ENCODE results near the gene SCFD1. TPM values are rescaled to one million over a fixed set of nuclear protein-coding genes. Genes with fewer than 3 reads are reported as not detected.
"Not testable (repeated sequence)": the region's sequence is repeated elsewhere in the genome, so short reads cannot be mapped to it uniquely, and the experiment has no call there.

The SCFD1 gene
- total RNA-seq, 1 donor from 2014 or later: 103 TPM

GRCh38 chr14:30681752-30682355, 59.7 kb downstream of the SCFD1 start:
- peaks cover 23% of the 10 kb centered on the region for H3K36me3 Mint-ChIP-seq
- H3K4me3 Mint-ChIP-seq: no peak overlapping the region
- no peak overlapping the region for H3K27ac Mint-ChIP-seq
- H3K27me3 Mint-ChIP-seq (ENCODE audit: low read depth): no peaks in the 10 kb centered on the region
- DNase-seq (ENCODE audit: low spot score in 2 of 2, unreplicated experiment in 2 of 2): no peak
- H3K4me1 Mint-ChIP-seq: peaks cover 2% of the 10 kb centered on the region
- H3K9me3 Mint-ChIP-seq: no peaks in the 10 kb centered on the region
- TF ChIP-seq, protein P1, sequence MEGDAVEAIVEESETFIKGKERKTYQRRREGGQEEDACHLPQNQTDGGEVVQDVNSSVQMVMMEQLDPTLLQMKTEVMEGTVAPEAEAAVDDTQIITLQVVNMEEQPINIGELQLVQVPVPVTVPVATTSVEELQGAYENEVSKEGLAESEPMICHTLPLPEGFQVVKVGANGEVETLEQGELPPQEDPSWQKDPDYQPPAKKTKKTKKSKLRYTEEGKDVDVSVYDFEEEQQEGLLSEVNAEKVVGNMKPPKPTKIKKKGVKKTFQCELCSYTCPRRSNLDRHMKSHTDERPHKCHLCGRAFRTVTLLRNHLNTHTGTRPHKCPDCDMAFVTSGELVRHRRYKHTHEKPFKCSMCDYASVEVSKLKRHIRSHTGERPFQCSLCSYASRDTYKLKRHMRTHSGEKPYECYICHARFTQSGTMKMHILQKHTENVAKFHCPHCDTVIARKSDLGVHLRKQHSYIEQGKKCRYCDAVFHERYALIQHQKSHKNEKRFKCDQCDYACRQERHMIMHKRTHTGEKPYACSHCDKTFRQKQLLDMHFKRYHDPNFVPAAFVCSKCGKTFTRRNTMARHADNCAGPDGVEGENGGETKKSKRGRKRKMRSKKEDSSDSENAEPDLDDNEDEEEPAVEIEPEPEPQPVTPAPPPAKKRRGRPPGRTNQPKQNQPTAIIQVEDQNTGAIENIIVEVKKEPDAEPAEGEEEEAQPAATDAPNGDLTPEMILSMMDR (IDR thresholded peaks at IDR 0.05; ENCODE audit: unreplicated experiment): no peak

- not testable (repeated sequence) for H3K9me3 Mint-ChIP-seq; H3K27me3 Mint-ChIP-seq (ENCODE audit: low read depth); H3K4me1 Mint-ChIP-seq; H3K36me3 Mint-ChIP-seq
- Mint-ChIP-seq H3K27ac (peak overlapping the region; percentile 93), H3K4me3 (peak overlapping the region; percentile 75)
- TF ChIP-seq, protein P1 (IDR thresholded peaks at IDR 0.05; ENCODE audit: unreplicated experiment): peak; percentile 12
- peak in 1 of 2 experiments; percentile 48 for DNase-seq (ENCODE audit: low spot score in 2 of 2, unreplicated experiment in 2 of 2)
Measured at GRCh38 chr14:30690487-30691355, 68.6 kb downstream of the SCFD1 start.

DNA sequence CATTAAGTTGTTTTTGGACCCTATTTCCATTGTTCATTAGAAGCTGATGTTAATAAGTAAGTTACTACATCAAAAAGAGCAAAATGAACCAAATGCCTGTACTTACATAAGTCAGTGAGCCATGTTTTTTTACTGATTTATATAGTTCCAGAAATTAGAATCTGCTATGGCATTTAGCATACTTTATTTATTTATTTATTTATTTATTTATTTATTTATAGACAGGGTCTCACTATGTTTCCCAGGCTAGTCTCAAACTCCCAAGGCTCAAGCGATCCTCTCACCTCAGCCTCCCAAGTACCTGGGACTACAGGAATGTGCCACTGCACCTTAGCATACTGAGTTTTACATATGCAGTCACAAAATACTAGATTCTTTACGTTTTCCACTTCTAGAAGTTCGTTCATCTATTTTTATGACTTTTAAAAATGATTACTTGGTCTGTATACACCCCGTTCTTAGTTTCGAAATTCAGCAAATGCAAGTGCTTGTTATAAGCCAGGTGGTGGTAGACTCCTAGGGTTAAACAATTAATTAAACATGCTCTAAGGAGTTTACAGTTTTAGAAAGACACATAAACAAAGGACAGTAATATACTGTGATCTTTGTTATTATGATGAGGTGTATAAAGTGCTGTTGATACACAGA, 69.8 kb downstream of the SCFD1 start:
- H3K27me3 Mint-ChIP-seq (ENCODE audit: low read depth): no peaks in the 10 kb centered on the region
- peaks cover 7% of the 10 kb centered on the region for H3K36me3 Mint-ChIP-seq
- H3K9me3 Mint-ChIP-seq: no peaks in the 10 kb centered on the region
- peak overlapping the region; percentile 71 for H3K27ac Mint-ChIP-seq
- no peak for DNase-seq (ENCODE audit: low spot score in 2 of 2, unreplicated experiment in 2 of 2)
- no peak overlapping the region for H3K4me3 Mint-ChIP-seq
- TF ChIP-seq, protein P1 (IDR thresholded peaks at IDR 0.05; ENCODE audit: unreplicated experiment): no peak
- peaks cover 10% of the 10 kb centered on the region for H3K4me1 Mint-ChIP-seq

DNA sequence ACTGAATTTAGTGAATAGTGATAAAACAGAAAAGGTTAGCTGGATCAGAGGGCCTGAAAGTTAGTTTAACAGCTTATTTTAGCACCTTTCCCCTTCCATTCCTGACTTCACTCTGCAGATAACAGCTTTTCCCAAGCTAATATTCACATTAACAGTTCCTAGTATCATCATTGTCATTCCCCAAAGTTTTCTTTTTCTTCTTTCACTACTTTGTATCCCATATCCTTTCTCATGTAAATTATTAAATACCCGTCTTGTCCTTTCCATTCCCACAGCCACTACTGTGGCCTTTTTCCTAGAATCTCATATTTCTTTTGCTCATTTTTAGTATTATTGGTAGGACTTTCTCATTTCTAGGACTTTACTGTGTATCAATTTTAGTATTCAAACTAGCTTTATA, 70.5 kb downstream of the SCFD1 start:
- Mint-ChIP-seq H3K4me1 (peaks cover 10% of the 10 kb centered on the region), H3K27ac (no peak overlapping the region), H3K36me3 (peaks cover 11% of the 10 kb centered on the region), H3K27me3 (ENCODE audit: low read depth) (no peaks in the 10 kb centered on the region), H3K9me3 (no peaks in the 10 kb centered on the region), H3K4me3 (no peak overlapping the region)
- TF ChIP-seq, protein P1 (IDR thresholded peaks at IDR 0.05; ENCODE audit: unreplicated experiment): no peak
- no peak for DNase-seq (ENCODE audit: low spot score in 2 of 2, unreplicated experiment in 2 of 2)

GRCh38 chr14:30698463-30698862, 76.3 kb downstream of the SCFD1 start:
- Mint-ChIP-seq H3K9me3 (no peaks in the 10 kb centered on the region), H3K27ac (no peak overlapping the region), H3K4me1 (no peaks in the 10 kb centered on the region), H3K36me3 (peaks cover 31% of the 10 kb centered on the region), H3K4me3 (no peak overlapping the region), H3K27me3 (ENCODE audit: low read depth) (no peaks in the 10 kb centered on the region)
- TF ChIP-seq, protein P1 (IDR thresholded peaks at IDR 0.05; ENCODE audit: unreplicated experiment): no peak
- DNase-seq (ENCODE audit: low spot score in 2 of 2, unreplicated experiment in 2 of 2): no peak

All from mesothelial cell of epicardium (in vitro differentiated cells).